Thymus (tissue), 14 donors: ENCODE data around the gene ZNF296. TPM values are rescaled to one million over a fixed set of nuclear protein-coding genes. Genes with fewer than 3 reads are reported as not detected.
"Not testable (repeated sequence)": the region's sequence is repeated elsewhere in the genome, so short reads cannot be mapped to it uniquely, and the experiment has no call there.

Experiments
- DNase-seq, 9 donors: peaks; one replicate each; pipeline ENCODE4 v3.0.0-alpha.2; 2013; ENCODE audit warnings: low spot score in 9 of 9, low read depth in 6 of 9, missing footprints in 1 of 9
- H3K27ac ChIP-seq, 2 donors: one replicate each; pipeline ENCODE4 v1.5.1; 2013; ENCODE audit warnings: control low read depth in 1 of 2, low read depth in 1 of 2, low read length in 1 of 2, mild to moderate bottlenecking in 1 of 2, moderate library complexity in 1 of 2
- H3K27me3 ChIP-seq, 2 donors: one replicate each; pipeline ENCODE4 v1.5.1; 2013; ENCODE audit warnings: low read length in 1 of 2; ENCODE audit not compliant: control insufficient read depth in 2 of 2, insufficient read depth in 1 of 2
- H3K36me3 ChIP-seq, 2 donors: one replicate each; pipeline ENCODE4 v1.5.1; 2013; ENCODE audit warnings: low read length in 1 of 2, mild to moderate bottlenecking in 1 of 2, moderate library complexity in 1 of 2; ENCODE audit not compliant: control insufficient read depth in 2 of 2, insufficient read depth in 2 of 2
- H3K4me1 ChIP-seq, 2 donors: one replicate each; pipeline ENCODE4 v1.5.1; 2013; ENCODE audit warnings: low read length in 2 of 2; ENCODE audit not compliant: control insufficient read depth in 2 of 2, insufficient read depth in 2 of 2
- H3K4me3 ChIP-seq, 2 donors: one replicate each; pipeline ENCODE4 v1.5.1; 2013; ENCODE audit warnings: low read length in 2 of 2, control low read depth in 1 of 2, mild to moderate bottlenecking in 1 of 2
- H3K9me3 ChIP-seq, 2 donors: one replicate each; pipeline ENCODE4 v1.5.1; 2013; ENCODE audit warnings: low read length in 1 of 2, mild to moderate bottlenecking in 1 of 2; ENCODE audit not compliant: control insufficient read depth in 2 of 2, insufficient read depth in 1 of 2
- WGBS: extraction: QIAGEN DNeasy Blood & Tissue Kit; methylation state at CpG from one replicate; pipeline ENCODE4 v1.1.7; 2013; 5-methylcytosine and 5-hydroxymethylcytosine counted together
- long read RNA-seq, 10 donors: transcript quantifications; one replicate each; lab custom pipeline, GENCODE V29; 2026
- polyA plus RNA-seq: library from polyadenylated mRNA; stranded (reverse); fragments of 200-250 nt; gene quantifications from one replicate; pipeline ENCODE4 v1.2.3, GENCODE V29; 2013
- total RNA-seq: library from RNA; stranded (reverse); fragments of 120-200 nt; gene quantifications from one replicate; pipeline ENCODE4 v1.2.4, GENCODE V29; 2013
- donor health status: healthy.

The ZNF296 gene
- total RNA-seq (0.19 TPM), polyA plus RNA-seq (2.9 TPM)
- long read RNA-seq, donor 1 = 0 reads
- long read RNA-seq, donor 2, partial matches to known transcripts = 0 of 3 reads
- long read RNA-seq, donor 2, other reads (novel, unspliced or antisense) = 0 of 3 reads
- long read RNA-seq, donor 3 = 0 reads
- long read RNA-seq, donor 4, partial matches to known transcripts = 0 of 3 reads
- long read RNA-seq, donor 4, other reads (novel, unspliced or antisense) = 0 of 3 reads
- long read RNA-seq, donor 5, partial matches to known transcripts = 0 of 1 reads
- long read RNA-seq, donor 5, other reads (novel, unspliced or antisense) = 0 of 1 reads
- long read RNA-seq, donor 6 = 0 reads
- long read RNA-seq, donor 7 = 0 reads
- long read RNA-seq, donor 8 = 0 reads
- long read RNA-seq, donor 9 = 0 reads
- long read RNA-seq, donor 10, partial matches to known transcripts = 0 of 3 reads
- long read RNA-seq, donor 10, other reads (novel, unspliced or antisense) = 0 of 3 reads

GRCh38 chr19:45076029-45076850, at the start of gene ZNF296:
Gene ZNF296, minus strand, starts transcription at chr19:45076478. Its CDS starts 105 bp downstream, at chr19:45076373.
- WGBS = 4% methylated on average over 81 of the region's 81 CpGs
- Histone ChIP-seq H3K27me3 (peaks cover 18 to 35% of the 10 kb centered on the region in 2 donors), H3K9me3 (peaks cover 0 to 4% of the 10 kb centered on the region in 2 donors), H3K27ac (peak within 1 kb of the TSS in 1 of 2 donors; percentile 60), H3K4me3 (peak within 1 kb of the TSS; percentile 24 to 32), H3K4me1 (peaks cover 13 to 26% of the 10 kb centered on the region in 2 donors), H3K36me3 (peaks cover 3 to 10% of the 10 kb centered on the region in 2 donors)
- DNase-seq = peak in 3 of 9 donors; percentile 46 to 61 (median 47)

GRCh38 chr19:45125360-45125759, 49.1 kb upstream of the ZNF296 start:
- Histone ChIP-seq H3K4me1 (peaks cover 11 to 41% of the 10 kb centered on the region in 2 donors), H3K27ac (no peak overlapping the region)

DNA sequence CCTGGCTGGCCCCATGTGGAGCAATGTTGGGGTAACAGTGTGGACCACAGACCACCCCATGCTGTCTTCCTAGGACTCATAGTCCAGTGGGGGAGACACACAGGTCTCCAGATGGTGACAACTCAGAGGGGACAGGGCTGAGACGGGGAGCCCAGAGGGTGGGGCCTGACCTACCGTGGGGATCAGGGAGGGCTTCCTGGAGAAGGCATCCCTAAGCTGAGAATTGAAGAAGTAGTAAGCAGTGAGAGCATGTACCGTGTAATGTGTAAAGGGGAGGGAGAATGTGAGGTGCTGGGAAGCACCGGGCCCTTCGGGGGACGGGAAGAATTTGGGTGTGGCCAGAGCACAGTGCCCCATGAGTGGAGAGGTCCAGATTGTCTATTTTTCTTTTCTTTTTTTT, 47.7 kb upstream of the ZNF296 start:
- DNase-seq = no peak
- WGBS = 86% methylated on average over 6 of the region's 6 CpGs
- no peaks in the 10 kb centered on the region for H3K36me3 ChIP-seq
- peak overlapping the region in 1 of 2 donors; percentile 22 for H3K27ac ChIP-seq
- H3K27me3 ChIP-seq = no peaks in the 10 kb centered on the region
- H3K9me3 ChIP-seq = peaks cover 0 to 3% of the 10 kb centered on the region in 2 donors
- peaks cover 18 to 53% of the 10 kb centered on the region in 2 donors for H3K4me1 ChIP-seq
- no peak overlapping the region for H3K4me3 ChIP-seq

More at GRCh38 chr19:45125360-45125759, 49.1 kb upstream of the ZNF296 start:
- no peaks in the 10 kb centered on the region for H3K36me3 ChIP-seq
- DNase-seq = no peak
- peaks cover 0 to 3% of the 10 kb centered on the region in 2 donors for H3K9me3 ChIP-seq
- no peaks in the 10 kb centered on the region for H3K27me3 ChIP-seq
- WGBS = 98% methylated on average over 9 of the region's 9 CpGs
- H3K4me3 ChIP-seq = no peak overlapping the region

DNA sequence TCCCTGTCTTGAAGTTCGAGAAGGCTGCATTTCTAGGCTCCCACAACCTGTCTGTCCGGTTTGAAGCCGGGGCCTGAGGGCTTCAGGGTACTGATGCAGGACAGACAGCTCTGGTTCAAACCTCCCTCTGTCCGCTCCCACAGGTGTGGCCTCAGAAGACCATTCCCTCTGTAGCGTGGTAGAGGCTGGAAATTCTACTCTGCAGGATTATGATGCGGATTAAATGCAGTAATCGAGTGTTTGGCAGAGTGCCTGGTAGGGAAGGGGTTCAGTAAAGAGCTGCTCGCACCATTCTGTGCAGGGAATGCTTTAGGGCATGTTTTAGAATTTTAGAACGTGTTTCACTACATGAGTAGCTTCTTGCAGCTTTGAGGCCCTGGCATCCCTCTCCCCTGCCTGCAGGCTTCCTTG, 47.2 kb upstream of the ZNF296 start:
- Histone ChIP-seq H3K36me3 (no peaks in the 10 kb centered on the region), H3K27ac (peak overlapping the region in 1 of 2 donors; percentile 22), H3K27me3 (no peaks in the 10 kb centered on the region), H3K4me1 (peaks cover 22 to 58% of the 10 kb centered on the region in 2 donors), H3K9me3 (peaks cover 0 to 3% of the 10 kb centered on the region in 2 donors), H3K4me3 (no peak overlapping the region)
- WGBS = 94% methylated on average over 9 of the region's 9 CpGs
- no peak for DNase-seq

GRCh38 chr19:45122832-45123231, 46.6 kb upstream of the ZNF296 start:
- H3K4me1 ChIP-seq = peaks cover 28 to 64% of the 10 kb centered on the region in 2 donors
- H3K27me3 ChIP-seq = no peaks in the 10 kb centered on the region
- WGBS = 90% methylated on average over 6 of the region's 6 CpGs
- H3K4me3 ChIP-seq = no peak overlapping the region
- peaks cover 0 to 3% of the 10 kb centered on the region in 2 donors for H3K9me3 ChIP-seq
- no peak for DNase-seq
- no peak overlapping the region for H3K27ac ChIP-seq
- H3K36me3 ChIP-seq = no peaks in the 10 kb centered on the region

DNA sequence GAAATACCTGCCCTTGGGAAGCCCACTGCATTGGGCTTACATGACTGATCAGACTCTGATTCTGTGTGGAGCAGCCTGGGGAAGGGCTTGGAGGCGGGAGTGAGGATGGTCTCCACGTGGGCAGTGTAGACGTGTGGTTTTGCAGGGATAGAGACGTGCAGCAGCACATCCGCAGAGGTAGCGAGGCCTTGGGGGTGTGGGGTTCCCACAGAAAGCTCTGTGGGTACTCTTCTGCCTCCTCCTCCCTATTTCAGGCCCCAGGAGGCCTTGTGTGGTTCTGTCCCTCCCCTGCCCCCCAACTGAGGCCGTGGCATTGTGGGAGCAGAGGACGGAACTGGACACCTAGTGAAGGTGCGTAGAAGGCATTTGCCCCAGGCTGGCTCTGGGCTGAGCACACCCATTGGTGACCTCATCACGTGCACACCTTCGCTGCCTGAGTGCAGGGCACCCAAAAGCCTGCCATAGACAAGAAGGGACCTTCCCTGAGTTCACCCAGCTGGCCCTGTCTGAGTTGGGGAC, 45.6 kb upstream of the ZNF296 start:
- WGBS = 59% methylated on average over 11 of the region's 11 CpGs
- H3K9me3 ChIP-seq = peaks cover 0 to 3% of the 10 kb centered on the region in 2 donors
- H3K27ac ChIP-seq = peak overlapping the region in 1 of 2 donors; percentile 66
- H3K36me3 ChIP-seq = no peaks in the 10 kb centered on the region
- peaks cover 35 to 74% of the 10 kb centered on the region in 2 donors for H3K4me1 ChIP-seq
- DNase-seq = no peak
- no peak overlapping the region for H3K4me3 ChIP-seq
- no peaks in the 10 kb centered on the region for H3K27me3 ChIP-seq

- Histone ChIP-seq H3K27ac (peak overlapping the region in 1 of 2 donors; percentile 32), H3K4me1 (peaks cover 41 to 87% of the 10 kb centered on the region in 2 donors), H3K4me3 (no peak overlapping the region), H3K9me3 (no peaks in the 10 kb centered on the region), H3K36me3 (no peaks in the 10 kb centered on the region), H3K27me3 (no peaks in the 10 kb centered on the region)
- no peak for DNase-seq
- 88% methylated on average over 6 of the region's 6 CpGs for WGBS
These were observed 43.3 kb upstream of the ZNF296 start for GRCh38 chr19:45119582-45119981.

GRCh38 chr19:45118591-45119355, 42.5 kb upstream of the ZNF296 start:
- WGBS = 10% methylated on average over 18 of the region's 18 CpGs
- not testable (repeated sequence) for H3K36me3 ChIP-seq, H3K27me3 ChIP-seq, H3K4me3 ChIP-seq, H3K9me3 ChIP-seq
- H3K27ac ChIP-seq = peak overlapping the region; percentile 56 to 76
- DNase-seq = peak in 3 of 9 donors; percentile 16 to 61 (median 35)
- peaks cover 41 to 91% of the 10 kb centered on the region in 2 donors for H3K4me1 ChIP-seq
